Hepatocyte (in vitro differentiated cells): ENCODE data around the gene NAXD.

Experiments used
- CTCF ChIP-seq: fragments of 200-600 bp; sonication (generic); IDR thresholded peaks from 2 replicates; pipeline ENCODE4 v1.5.1; 2016; ENCODE audit warnings: antibody characterized with exemption, mild to moderate bottlenecking; ENCODE audit not compliant: poor library complexity
- EZH2phosphoT487 ChIP-seq: fragments of 200-600 bp; sonication (generic); IDR thresholded peaks from one replicate; pipeline ENCODE4 v1.6.1; 2018; ENCODE audit warnings: antibody characterized with exemption, mild to moderate bottlenecking, low read depth, moderate library complexity; ENCODE audit not compliant: unreplicated experiment, severe bottlenecking

GRCh38 chr13:110657196-110657595 lies 41.9 kb downstream of the NAXD start:
- TF ChIP-seq CTCF (no peak), EZH2phosphoT487 (no peak)
